ENCODE measurements around the gene VPREB3.

VPREB3 gene, protein sequence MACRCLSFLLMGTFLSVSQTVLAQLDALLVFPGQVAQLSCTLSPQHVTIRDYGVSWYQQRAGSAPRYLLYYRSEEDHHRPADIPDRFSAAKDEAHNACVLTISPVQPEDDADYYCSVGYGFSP

DNA sequence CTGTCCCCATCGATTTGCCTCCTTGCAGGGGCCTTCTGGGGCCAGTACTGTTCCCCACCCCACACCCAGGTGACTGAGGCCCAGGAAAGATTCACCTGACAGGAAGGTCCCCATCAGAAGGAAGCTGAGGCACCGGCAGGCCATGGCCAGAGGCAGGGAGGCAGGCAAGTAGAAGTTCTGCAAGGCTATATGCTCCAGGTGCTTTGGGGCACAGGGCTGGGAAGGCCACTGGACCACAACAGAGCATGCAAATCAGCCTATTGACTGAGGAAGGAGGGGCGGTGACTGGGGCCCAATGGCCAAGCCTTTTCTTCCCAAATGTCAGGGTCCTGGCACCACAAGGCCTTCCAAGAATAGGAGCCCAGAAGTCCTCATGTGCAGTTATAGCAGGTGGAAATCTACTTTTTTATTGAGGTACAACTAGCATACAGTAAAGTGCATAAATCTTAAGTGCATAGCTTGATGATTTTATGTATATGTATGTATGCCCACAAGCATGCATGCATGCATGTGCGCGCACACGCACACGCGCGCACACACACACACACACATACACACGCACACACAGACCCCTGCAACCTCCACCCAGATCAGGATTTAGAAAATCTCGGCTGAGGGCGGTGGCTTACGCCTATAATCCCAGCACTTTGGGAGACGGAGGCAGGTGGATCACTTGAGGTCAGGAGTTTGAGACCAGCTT is at the start of gene VPREB3:
Gene VPREB3, minus strand, starts transcription at position 206 of the 700 bp plus-strand sequence. Its CDS starts 62 bp downstream, at position 144.
- TF ChIP-seq, protein P1, sequence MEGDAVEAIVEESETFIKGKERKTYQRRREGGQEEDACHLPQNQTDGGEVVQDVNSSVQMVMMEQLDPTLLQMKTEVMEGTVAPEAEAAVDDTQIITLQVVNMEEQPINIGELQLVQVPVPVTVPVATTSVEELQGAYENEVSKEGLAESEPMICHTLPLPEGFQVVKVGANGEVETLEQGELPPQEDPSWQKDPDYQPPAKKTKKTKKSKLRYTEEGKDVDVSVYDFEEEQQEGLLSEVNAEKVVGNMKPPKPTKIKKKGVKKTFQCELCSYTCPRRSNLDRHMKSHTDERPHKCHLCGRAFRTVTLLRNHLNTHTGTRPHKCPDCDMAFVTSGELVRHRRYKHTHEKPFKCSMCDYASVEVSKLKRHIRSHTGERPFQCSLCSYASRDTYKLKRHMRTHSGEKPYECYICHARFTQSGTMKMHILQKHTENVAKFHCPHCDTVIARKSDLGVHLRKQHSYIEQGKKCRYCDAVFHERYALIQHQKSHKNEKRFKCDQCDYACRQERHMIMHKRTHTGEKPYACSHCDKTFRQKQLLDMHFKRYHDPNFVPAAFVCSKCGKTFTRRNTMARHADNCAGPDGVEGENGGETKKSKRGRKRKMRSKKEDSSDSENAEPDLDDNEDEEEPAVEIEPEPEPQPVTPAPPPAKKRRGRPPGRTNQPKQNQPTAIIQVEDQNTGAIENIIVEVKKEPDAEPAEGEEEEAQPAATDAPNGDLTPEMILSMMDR (IDR thresholded peaks at IDR 0.05; ENCODE audit: low read depth, low read length): no peak
- no peak within 1 kb of the TSS for H3K4me3 ChIP-seq (ENCODE audit: low read depth, low read length)

DNA sequence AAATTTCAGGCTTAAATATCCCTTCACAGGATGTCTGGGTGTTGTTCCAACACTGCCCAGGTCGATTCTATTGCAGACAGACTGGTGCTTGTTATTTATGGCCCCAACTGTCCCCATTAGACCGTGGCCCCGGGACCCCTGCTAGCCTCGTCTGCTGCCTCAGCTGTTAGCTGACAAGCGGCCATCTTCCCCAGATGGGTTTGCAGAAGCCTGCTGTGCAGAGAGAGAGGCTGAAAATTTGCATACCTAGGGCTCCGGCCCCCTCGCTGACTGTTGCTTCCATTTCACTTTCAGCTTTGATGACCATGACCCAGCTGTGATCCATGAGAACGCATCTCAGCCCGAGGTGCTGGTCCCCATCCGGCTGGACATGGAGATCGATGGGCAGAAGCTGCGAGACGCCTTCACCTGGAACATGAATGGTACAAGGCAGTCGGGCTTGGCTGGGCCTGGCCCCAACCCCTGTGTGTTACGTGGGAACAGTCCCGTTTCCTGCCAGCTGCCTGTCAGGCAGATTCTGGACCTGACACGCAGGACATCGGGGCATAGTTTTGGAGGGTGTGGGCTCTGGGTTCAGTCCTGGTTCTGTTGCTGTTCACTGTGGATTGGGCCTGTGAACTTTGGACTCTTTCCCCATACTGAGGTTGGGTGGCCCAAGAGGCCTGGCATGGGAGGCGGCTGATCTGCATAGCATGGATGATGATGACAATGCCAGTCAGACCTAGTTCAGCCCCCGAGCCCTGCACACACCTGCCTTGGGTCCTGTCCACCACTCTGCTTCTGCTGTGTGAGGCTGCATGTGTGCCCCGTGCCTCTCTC is 49.0 kb upstream of the VPREB3 start:
- TF ChIP-seq, protein P1 (IDR thresholded peaks at IDR 0.05; ENCODE audit: low read depth, low read length): no peak
- H3K4me3 ChIP-seq (ENCODE audit: low read depth, low read length): no peak overlapping the region

DNA sequence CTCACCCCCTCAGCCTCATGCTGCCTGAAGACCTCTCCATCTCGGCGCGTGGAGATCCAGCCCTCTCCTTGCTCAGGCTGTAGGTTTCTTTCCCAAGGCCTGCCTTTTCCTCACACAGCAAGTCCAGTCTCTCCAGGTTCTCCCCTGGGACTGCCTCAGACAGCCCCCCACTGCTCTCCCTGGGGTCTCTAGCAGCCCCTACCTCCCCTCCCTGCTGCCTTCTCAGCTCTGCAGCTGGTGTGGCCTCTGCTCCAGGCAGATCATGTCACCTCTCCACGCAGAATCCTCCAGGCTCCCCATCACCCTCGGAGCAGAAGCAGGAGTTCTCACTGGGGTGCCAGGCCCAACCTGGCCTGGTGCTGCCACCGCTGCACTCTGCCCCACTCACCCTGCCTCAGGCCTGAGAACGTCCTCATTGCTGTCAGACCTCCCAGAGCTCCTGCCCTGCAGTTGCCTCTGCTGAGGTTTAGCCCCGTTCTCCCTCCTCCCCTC is 47.7 kb upstream of the VPREB3 start:
- TF ChIP-seq, protein P1 (IDR thresholded peaks at IDR 0.05; ENCODE audit: low read depth, low read length): no peak

DNA sequence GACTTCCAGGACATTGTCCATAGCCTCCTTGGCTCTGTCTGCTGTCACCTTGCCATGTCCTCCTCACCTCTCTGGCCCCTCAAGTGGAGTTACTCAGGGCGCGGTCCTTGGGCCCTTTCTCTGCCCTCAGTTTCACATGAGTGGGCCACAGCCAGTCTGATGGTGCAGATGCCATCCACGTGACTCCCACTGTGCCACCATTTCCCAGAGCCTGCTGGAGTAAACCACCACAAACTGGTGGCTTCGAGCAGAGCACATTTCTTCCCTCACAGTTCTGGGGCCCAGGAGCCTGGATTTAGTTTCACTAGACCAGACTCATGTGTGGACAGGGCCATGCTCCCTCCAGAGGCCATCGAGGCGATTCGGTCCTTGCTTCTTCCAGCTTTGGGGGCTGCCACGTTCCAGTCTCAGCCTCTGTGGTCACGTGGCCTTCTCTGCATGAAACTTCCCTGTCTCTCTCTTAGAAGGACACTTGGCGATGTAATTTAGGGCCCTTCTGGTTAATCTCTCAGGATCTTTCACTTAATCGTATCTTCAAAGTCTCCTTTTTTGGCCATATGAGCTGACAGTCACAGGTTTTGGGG is 47.1 kb upstream of the VPREB3 start:
- no peak overlapping the region for H3K4me3 ChIP-seq (ENCODE audit: low read depth, low read length)
- TF ChIP-seq, protein P1 (IDR thresholded peaks at IDR 0.05; ENCODE audit: low read depth, low read length): no peak

More for the DNA sequence above, 47.7 kb upstream of the VPREB3 start:
- no peak overlapping the region for H3K4me3 ChIP-seq (ENCODE audit: low read depth, low read length)

DNA sequence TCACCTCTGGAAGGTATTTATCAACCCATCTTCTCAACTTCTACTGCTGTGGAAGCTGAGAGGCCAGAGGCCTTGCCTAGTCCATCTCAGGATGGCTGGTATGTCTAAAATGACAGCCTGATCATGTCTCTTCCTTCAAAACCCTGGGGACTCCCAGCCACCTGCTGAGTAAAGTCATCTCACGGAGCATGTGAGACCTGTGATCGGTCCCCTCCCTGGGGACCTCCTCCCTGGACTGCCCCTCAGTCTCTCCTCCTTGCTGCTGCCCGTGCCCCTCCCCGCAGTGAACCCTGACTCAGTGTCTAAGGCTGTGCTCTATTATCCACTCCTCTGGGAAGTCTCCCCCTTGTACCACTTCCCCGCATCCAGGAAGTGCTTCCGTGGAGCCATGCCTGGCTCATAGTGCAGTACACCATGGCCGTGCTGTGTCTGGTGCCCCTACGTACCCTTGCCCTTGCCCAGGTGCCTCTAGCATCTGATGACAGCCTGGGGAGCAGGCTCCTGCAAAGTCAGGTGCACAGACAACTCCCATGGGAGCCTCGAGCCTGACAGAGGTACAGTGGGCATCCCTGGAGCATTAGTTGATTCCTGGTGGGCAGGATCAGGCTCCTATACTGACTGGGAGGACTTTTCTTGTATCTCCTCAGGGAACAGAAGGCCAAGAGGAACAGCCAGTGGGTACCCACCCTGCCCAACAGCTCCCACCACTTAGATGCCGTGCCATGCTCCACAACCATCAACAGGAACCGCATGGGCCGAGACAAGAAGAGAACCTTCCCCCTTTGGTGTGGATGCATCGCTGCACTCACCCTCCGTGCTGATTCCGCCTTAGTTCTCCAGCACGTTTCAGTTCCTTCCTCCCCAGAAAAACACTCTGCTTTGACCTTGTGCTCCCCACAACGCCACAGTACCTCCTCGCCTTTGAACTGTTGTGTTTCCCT is 46.3 kb upstream of the VPREB3 start:
- TF ChIP-seq, protein P1 (IDR thresholded peaks at IDR 0.05; ENCODE audit: low read depth, low read length): no peak
- H3K4me3 ChIP-seq (ENCODE audit: low read depth, low read length): no peak overlapping the region

DNA sequence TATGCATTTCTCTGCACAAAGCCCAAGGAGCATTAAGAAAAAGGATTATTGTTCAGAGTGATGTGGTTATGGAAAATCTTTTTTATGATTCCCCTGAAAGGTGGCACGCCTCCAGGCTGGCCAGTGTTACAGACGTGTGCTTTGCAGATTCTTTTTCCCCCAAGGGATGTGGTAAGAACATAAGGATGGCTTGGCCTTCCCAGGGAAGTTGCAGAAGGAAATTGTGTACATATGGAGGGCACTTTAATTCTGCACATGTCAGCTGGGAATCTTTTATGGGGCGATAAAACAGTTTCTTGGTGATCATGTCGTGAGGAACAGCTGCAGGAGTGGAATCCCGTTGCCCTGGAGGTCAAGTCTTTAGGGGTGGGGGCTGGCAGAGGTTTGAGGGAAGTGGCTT is 42.2 kb upstream of the VPREB3 start:
- no peak overlapping the region for H3K4me3 ChIP-seq (ENCODE audit: low read depth, low read length)
- TF ChIP-seq, protein P1 (IDR thresholded peaks at IDR 0.05; ENCODE audit: low read depth, low read length): no peak

Measured in WI38 (cell line).